Left colon (tissue), 2 donors: ENCODE results near the gene MCRIP1. TPM values are rescaled to one million over a fixed set of nuclear protein-coding genes. Genes with fewer than 3 reads are reported as not detected.

Experiments used
- ATAC-seq: fragments of 200-7000 bp; cut with Tn5 transposase; one replicate; pipeline ENCODE4 v1.9.1; 2020; ENCODE audit warnings: mild to moderate bottlenecking, moderate library complexity
- DNase-seq, 2 donors: peaks; one replicate each; pipeline ENCODE4 v3.0.0-alpha.2; 2020
- intact Hi-C, 2 donors: fragments of 100-400 bp; cut with DNase I in 1 of 2; cut with micrococcal nuclease in 1 of 2; formaldehyde crosslinking; loops; one replicate each; pipeline versions ENCODE4 v1.11.2 to v1.14.0; 2022; cut with DNase I, micrococcal nuclease
- long read RNA-seq: library from polyadenylated mRNA; unstranded; transcript quantifications from one replicate; pipeline ENCODE4 v2.0.0, GENCODE V29; 2021
- total RNA-seq, 2 donors: library from RNA; stranded (reverse); fragmentation: NEBNext Ultra II Directional; extraction: Animal tissue kit (Norgen Biotek cat#: 25700); gene quantifications; one replicate each; pipeline ENCODE4 v1.2.1, GENCODE V29; 2021
- donor health status: DM: no; HTN: no; CAD: no.
- donor health status: DM: yes; HTN: yes; CAD: no.

MCRIP1 gene
- total RNA-seq = 10 to 100 TPM; 16.4 to 30.4 TPM
- long read RNA-seq, transcript MCRIP1-201 (5 exons, 1,209 nt) = major isoform, 8 of 12 reads
- long read RNA-seq, partial matches to known transcripts = 1 of 12 reads
- long read RNA-seq, other reads (novel, unspliced or antisense) = 0 of 12 reads

GRCh38 chr17:81833160-81833920, at the start of gene MCRIP1:
TSS of gene MCRIP1 (minus strand) at chr17:81833291. CDS start at chr17:81824506, 8,785 bp downstream.
- ATAC-seq = peak; percentile 87
- peak; percentile 95 to 98 for DNase-seq
- intact Hi-C loops = no loop called here

GRCh38 chr17:81879121-81879520, 46.0 kb upstream of the MCRIP1 start:
- DNase-seq = no peak
- ATAC-seq = peak; percentile 26
- intact Hi-C loops = no loop called here

- intact Hi-C loops = no loop called here
- no peak for ATAC-seq
- no peak for DNase-seq
Measured at GRCh38 chr17:81878294-81878693, 45.2 kb upstream of the MCRIP1 start.

GRCh38 chr17:81877569-81877968, 44.5 kb upstream of the MCRIP1 start:
- intact Hi-C loops = no loop called here
- DNase-seq = no peak
- no peak for ATAC-seq

GRCh38 chr17:81871387-81872230, 38.5 kb upstream of the MCRIP1 start:
- DNase-seq = peak; percentile 94 to 97
- peak; percentile 30 for ATAC-seq
- intact Hi-C loops = no loop called here

- intact Hi-C loops = no loop called here
- DNase-seq (no peak), ATAC-seq (peak; percentile 53)
Measured at GRCh38 chr17:81870981-81871386, 37.9 kb upstream of the MCRIP1 start, which contains the start of gene ARHGDIA. TSS of gene ARHGDIA (minus strand) at chr17:81871337. CDS start at chr17:81869930, 1,407 bp downstream.

GRCh38 chr17:81870131-81870980, 37.3 kb upstream of the MCRIP1 start:
- peak; percentile 22 for ATAC-seq
- peak; percentile 49 to 67 for DNase-seq
- intact Hi-C loops = no loop called here

GRCh38 chr17:81869221-81870130, 36.4 kb upstream of the MCRIP1 start:
- intact Hi-C loops = no loop called here
- ATAC-seq (no peak), DNase-seq (peak in 1 of 2 donors; percentile 51)

GRCh38 chr17:81868674-81869220, 35.7 kb upstream of the MCRIP1 start:
- DNase-seq (peak in 1 of 2 donors; percentile 48), ATAC-seq (no peak)
- intact Hi-C loops = no loop called here

- ATAC-seq (no peak), DNase-seq (peak in 1 of 2 donors; percentile 31)
- intact Hi-C loops = no loop called here
Measured at GRCh38 chr17:81867991-81868673, 35.0 kb upstream of the MCRIP1 start.

- ATAC-seq (peak; percentile 16), DNase-seq (peak; percentile 62 to 71)
- intact Hi-C loops = no loop called here
Measured at GRCh38 chr17:81867170-81867990, 34.3 kb upstream of the MCRIP1 start.

GRCh38 chr17:81866440-81867169, 33.5 kb upstream of the MCRIP1 start:
- DNase-seq (no peak), ATAC-seq (no peak)
- intact Hi-C loops = no loop called here

GRCh38 chr17:81865733-81866439, 32.8 kb upstream of the MCRIP1 start:
- intact Hi-C loops = no loop called here
- ATAC-seq = peak; percentile 61

GRCh38 chr17:81865358-81865732, 32.3 kb upstream of the MCRIP1 start:
- intact Hi-C loops = no loop called here
- ATAC-seq (no peak), DNase-seq (peak in 1 of 2 donors; percentile 31)

More at GRCh38 chr17:81865733-81866439, 32.8 kb upstream of the MCRIP1 start:
- DNase-seq = peak; percentile 94 to 97
